ENCODE measurements around the gene KCNAB1. TPM values are rescaled to one million over a fixed set of nuclear protein-coding genes. Genes with fewer than 3 reads are reported as not detected.
A peak's percentile ranks its signal among the peaks of the same experiment; 100 is the strongest.

Gene KCNAB1
- total RNA-seq, 4 donors from 2014 or later: 4.2 to 11.4 (median 7.8) TPM

DNA sequence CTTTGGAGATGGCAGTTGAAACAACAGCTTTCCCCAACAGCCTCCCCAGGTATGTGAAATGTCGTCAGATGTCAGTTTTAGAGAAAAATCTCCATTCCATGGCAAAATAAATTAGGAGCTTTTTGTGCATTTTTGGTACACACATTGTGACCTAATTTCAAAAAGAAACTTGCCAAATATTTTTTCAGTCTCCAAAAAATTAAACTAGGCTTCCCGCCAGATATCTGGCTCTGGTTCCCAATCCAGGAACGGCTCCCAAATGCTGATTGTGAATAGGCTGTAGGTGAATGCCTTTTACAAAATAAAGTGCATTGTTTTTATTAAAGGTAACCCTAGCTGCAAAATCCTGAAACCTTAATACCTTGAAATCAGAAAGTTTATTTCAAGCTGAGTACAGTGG is 10.9 kb downstream of the KCNAB1 start:
- no peak overlapping the region for H3K27ac ChIP-seq
- no peaks in the 10 kb centered on the region for H3K27me3 ChIP-seq
- H3K9me3 ChIP-seq: no peaks in the 10 kb centered on the region
- H3K4me3 ChIP-seq: no peak overlapping the region
- peaks cover 0 to 30% (median 0%) of the 10 kb centered on the region in 4 donors for H3K4me1 ChIP-seq
- no peak for TF ChIP-seq POLR2A (IDR thresholded peaks at IDR 0.05)
- TF ChIP-seq CTCF (IDR thresholded peaks at IDR 0.05): no peak
- WGBS, 2 donors: 47 to 51% methylated on average over 3 of the region's 3 CpGs
- no peaks in the 10 kb centered on the region for H3K36me3 ChIP-seq
- peak in 1 of 2 donors; percentile 15 for DNase-seq (ENCODE audit: low spot score in 2 of 2)

DNA sequence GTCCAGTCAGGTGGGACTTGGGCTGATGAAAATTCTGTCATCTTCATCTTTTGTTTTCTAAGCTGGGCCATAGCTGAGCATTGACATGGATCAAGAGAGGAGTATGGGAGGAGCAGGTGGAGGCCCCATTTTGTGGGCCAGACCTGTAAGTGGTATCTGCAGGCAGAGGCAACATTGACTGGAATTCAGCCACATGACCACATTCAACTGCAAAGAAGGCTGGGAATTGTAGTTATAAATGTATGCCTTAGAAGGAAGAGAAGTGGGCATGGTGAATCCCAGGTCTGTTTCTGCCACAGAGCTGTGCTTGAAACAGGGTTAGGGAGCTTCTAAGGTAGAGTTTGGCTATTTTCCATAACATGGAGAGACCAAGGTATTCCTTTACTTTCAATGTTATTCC is 11.4 kb downstream of the KCNAB1 start:
- TF ChIP-seq CTCF (IDR thresholded peaks at IDR 0.05): no peak
- TF ChIP-seq EP300 (IDR thresholded peaks at IDR 0.05): no peak
- H3K27ac ChIP-seq: no peak overlapping the region

GRCh38 chr3:156132313-156132712 is 11.9 kb downstream of the KCNAB1 start:
- WGBS, 2 donors: 56 to 67% methylated on average over 1 of the region's 1 CpG

More for the DNA sequence above, 11.4 kb downstream of the KCNAB1 start:
- DNase-seq (ENCODE audit: low spot score in 2 of 2): no peak
- H3K36me3 ChIP-seq: no peaks in the 10 kb centered on the region
- H3K9me3 ChIP-seq: no peaks in the 10 kb centered on the region
- H3K4me3 ChIP-seq: no peak overlapping the region
- H3K4me1 ChIP-seq: peaks cover 0 to 30% (median 0%) of the 10 kb centered on the region in 4 donors
- H3K27me3 ChIP-seq: no peaks in the 10 kb centered on the region

DNA sequence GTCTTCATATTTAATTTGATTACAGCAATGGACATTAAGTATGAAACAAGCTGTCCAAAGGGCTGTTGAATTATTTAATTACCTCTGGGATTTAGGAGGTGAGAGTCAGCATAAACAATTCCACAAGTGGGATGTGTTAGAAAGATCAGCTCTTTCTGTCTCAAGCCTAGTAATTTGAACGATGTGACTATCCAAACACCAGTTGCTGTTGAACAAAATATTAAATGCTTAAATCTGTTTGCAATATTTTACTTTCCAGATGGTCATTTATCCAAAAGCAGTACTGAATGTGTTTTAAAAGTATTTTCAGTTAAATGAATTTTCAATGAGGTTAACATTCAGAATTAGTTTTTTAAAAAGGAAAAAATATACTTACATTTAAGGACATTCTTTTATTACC is 12.7 kb downstream of the KCNAB1 start:
- Histone ChIP-seq H3K9me3 (no peaks in the 10 kb centered on the region), H3K27ac (no peak overlapping the region)
- 46 to 51% methylated on average over 1 of the region's 1 CpG for WGBS, 2 donors

More at GRCh38 chr3:156132313-156132712, 11.9 kb downstream of the KCNAB1 start:
- no peaks in the 10 kb centered on the region for H3K27me3 ChIP-seq
- no peak overlapping the region for H3K4me3 ChIP-seq
- no peaks in the 10 kb centered on the region for H3K36me3 ChIP-seq
- no peak for TF ChIP-seq CTCF (IDR thresholded peaks at IDR 0.05)
- TF ChIP-seq EP300 (IDR thresholded peaks at IDR 0.05): no peak
- no peak for TF ChIP-seq POLR2A (IDR thresholded peaks at IDR 0.05)
- DNase-seq (ENCODE audit: low spot score in 2 of 2): no peak
- H3K9me3 ChIP-seq: no peaks in the 10 kb centered on the region
- H3K4me1 ChIP-seq: peaks cover 0 to 30% (median 0%) of the 10 kb centered on the region in 4 donors
- H3K27ac ChIP-seq: no peak overlapping the region

More for the DNA sequence above, 12.7 kb downstream of the KCNAB1 start:
- Histone ChIP-seq H3K4me1 (peaks cover 0 to 30% (median 0%) of the 10 kb centered on the region in 4 donors), H3K27me3 (no peaks in the 10 kb centered on the region), H3K36me3 (no peaks in the 10 kb centered on the region), H3K4me3 (no peak overlapping the region)
- no peak for TF ChIP-seq EP300 (IDR thresholded peaks at IDR 0.05)
- no peak for TF ChIP-seq POLR2A (IDR thresholded peaks at IDR 0.05)
- no peak for TF ChIP-seq CTCF (IDR thresholded peaks at IDR 0.05)
- no peak for DNase-seq (ENCODE audit: low spot score in 2 of 2)

Measured in tibial nerve (tissue), 4 donors.